GM21515 (cell line): ENCODE results near the gene TSSC4.
"Not testable (repeated sequence)": the region's sequence is repeated elsewhere in the genome, so short reads cannot be mapped to it uniquely, and the experiment has no call there.

Experiments used
- ATAC-seq: cut with Tn5 transposase; IDR thresholded peaks from one replicate; pipeline ENCODE4 v1.9.1; 2021; ENCODE audit not compliant: unreplicated experiment

TSSC4 gene

DNA sequence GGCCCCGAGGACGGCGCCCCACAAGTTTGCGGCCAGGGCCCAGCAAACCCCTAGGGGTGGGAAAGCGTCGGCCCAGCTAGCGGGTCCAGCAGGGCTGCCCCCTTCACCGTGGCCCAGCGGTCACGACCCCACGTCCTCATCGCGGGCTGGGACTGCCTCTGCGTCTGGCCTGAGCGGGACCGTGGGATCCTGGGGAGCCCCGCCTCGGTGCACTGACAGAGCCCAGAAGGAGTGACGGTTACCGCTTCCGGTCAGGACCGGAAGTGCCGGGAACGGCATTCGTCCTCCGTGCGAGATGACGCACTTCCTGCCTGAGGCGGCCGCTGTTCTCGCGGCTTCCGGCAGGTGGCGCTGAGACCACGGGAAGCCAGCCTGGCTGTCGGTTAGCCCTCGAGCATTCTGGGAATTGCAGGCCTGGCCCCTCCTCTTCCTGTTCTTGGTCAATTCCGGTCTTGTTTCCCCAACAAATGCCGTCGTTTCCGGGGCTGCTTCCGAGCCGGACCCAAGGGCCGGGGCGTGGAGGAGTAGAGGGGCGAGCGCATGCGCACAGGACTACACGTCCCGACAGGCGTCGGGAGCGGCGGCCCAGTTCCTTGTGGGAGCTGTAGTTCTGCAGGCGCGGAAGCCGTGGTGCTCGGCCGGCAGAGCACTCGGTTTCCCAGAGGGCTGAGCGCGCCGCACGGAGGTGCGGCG lies at the start of gene TSSC4:
Gene TSSC4 (plus strand): TSS at position 682 of the 693 bp plus-strand sequence. CDS start 1,884 bp downstream, outside the sequence.
- peak; percentile 75 for ATAC-seq

DNA sequence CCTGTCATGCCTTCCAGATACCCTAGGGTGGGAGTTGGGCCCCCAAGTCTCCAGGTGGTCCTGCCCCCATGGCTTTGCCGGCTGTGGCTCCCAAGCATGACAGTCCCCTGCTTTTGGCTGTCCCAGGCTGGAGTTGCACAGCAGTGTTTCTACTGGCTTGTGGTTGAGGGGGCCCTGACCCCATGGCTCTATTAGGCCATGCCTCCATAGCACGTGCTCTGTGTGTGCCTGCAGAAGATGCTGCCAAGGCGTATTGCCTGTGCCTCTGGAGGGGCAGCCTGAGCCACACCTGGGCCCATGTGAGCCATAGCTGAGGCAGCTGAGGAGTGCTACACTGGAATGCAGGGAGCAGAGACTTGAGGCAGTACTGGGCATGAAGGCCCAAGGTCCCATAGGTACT lies 48.8 kb upstream of the TSSC4 start:
- ATAC-seq, result no peak

DNA sequence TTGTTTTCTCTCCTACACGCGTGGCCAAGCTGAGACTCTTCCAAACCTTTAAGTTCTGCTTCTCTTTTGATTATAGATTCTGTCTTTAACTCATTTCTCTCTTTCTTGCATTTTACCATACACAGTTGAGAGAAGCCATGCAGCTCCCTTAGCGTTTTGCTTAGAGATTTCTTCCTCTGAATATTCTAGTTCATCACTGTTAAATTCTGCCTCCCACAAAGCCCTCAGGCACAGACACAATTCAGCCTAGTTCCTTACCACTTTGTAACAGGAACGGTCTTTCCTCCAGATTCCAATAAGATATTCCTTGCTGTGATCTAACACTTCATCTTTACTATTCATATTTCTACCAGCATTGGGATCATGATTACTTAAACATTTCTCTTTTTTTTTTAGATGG lies 48.1 kb upstream of the TSSC4 start:
- no peak for ATAC-seq

DNA sequence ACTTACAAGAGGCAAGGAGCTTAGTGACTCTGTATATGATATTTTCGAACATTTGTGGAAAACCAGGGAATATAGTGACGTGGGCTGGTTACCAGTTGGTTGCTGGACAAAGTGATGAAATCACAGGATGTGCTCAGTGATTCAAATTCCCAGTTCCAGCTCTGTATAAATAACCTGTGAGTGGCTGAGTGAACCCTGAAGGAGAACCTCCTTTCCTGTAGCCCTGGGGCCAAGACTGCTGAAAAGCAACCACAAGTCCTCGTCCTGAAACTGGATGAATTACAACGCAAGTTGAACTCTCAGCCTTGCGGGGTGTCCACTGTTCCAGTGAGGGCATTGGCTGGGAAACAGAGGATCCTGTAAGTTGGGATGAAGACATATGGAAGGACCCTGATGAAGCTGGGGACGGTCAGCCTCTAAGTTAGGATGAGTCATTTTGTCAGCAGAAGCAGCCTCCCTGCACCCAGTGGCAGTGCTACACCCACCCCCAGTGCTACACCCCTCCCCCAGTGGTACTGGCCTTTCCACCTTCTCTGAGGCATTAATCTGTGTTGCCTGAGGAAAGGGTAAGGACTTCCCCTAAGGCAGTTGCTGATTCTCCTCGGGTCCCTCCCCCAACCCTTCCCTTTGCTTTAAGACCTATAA lies 45.4 kb upstream of the TSSC4 start:
- ATAC-seq, result no peak

DNA sequence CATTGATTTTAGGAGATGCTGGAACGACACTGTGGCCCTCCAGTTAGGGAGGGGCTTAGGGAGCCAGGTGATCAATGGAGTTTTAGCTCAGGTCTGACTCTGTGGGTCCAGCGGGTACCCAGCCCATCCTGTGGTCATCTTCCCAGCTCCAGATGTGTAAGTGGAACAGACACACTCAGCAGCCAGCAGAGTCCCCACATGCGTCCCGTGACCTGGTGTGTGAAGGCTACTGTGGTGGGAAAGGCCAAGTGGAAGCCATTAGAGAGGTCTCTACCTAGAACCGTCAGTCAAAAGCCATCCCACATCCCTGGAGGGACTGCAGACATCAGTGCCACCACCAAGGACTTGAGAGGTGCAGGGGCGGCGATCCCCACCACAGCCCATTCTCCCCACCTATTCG lies 43.3 kb upstream of the TSSC4 start:
- no peak for ATAC-seq

DNA sequence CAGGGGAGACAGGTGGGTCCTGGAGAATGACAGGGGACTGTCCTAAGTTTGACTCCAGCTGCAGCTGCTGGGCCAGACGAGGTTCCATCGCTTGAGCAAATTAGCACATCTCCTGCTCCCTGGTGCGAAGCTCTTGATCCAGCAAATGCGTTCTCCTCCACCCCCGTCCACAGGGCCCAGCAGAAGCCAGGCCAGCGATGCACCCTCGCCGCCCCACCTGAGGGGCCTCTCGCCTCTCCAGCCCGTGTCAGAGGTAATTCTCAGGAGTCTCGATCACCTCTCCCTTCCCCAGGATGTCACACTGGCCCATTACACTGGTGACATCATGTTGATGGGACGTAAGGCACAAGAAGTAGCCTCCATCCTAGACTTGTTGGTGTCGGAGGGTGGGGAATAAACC lies 42.9 kb upstream of the TSSC4 start:
- not testable (repeated sequence) for ATAC-seq

DNA sequence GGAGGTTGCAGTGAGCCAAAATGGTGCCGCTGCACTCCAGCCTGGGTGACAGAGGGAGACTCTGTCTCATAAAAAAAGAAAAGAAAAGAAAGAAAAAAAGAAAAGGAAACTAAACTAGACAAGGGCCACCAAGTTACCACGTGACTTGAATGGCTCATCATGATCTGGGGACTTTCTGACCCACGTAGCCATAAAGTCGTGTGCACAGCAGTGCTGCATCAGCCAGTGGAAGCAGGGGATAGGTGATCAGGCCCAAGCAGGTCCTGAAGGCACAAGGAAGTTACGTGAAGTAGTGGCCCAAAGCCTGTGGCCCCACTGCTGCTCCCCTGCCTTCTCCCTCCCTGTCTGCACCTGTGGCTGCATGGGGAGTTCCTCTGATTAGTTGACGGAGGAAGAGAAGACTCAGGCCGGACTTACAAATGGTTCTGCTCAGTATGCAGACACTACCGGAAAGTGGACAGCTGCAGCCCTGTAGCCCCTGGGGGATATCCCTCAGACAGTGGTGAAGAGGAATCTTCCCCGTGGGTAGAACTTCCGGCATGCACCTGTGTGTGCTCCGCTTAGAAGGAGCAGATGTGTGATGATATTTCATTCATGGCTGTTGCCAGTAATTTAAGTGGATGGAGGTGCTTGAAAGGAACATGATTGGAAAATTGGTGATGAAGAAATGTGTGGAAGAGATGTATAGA lies 41.7 kb upstream of the TSSC4 start:
- ATAC-seq, result no peak

DNA sequence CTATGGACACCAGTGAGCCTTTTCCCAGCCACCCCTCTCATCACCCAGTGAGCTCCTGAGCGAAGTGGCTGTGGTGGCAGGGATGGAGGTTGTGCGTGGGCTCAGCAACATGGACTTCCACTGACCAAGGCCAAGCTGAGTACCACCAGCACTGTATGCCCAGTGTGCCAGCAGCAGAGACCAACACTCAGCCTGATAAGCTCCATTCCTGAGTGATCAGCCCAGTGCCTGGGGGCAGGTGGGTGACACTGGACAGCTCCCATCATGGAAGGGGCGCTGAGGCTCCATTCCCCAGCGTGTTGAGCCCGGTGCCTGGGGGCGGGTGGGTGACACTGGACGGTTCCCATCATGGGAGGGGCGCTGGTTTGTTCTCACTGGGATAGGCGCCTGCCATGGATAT lies 41.0 kb upstream of the TSSC4 start:
- ATAC-seq, result no peak

DNA sequence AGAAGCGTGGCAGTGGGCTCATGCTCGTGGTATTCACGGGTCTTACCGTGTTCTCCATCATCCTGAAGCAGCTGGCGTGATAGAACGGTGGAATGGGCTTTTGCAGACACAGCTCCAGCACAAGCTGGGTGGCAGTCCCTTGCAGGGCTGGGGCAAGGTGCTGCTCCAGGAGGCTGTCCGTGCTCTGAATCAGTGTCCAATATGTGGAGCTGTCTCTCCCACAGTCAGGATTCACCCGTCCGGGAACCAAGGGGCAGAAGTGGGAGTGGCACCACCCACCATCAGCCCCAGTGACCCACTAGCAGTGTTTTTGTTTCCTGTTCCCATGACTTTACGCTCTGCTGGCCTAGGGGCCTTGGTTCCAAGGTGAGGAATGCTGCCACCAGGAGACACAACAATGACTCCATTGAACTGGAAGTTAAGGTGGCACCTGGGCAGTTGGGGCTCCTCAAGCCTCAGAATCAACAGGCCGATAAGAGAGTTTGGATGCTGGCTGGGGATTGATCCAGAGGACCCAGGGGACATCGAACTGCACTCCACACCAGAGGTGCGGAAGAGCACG lies 40.4 kb upstream of the TSSC4 start:
- ATAC-seq, result no peak

DNA sequence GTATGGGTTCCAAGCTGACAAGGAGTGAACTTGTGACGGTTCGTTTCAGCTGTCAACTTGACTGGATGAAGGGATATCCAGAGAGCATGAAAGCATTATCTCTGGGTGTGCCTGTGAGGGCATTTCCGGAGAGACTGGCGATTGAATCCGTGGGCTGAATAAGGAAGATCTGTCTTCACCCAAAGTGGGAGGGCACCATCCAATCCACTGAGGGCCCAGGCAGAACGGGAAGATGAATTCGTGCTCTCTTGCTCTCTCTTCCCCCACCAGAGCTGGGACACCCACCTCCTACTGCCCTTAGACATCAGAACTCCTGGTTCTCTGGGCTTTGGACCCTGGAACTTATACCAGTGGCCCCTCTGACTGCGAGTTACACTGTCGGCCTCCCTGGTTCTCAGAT lies 39.0 kb upstream of the TSSC4 start:
- ATAC-seq, result no peak

DNA sequence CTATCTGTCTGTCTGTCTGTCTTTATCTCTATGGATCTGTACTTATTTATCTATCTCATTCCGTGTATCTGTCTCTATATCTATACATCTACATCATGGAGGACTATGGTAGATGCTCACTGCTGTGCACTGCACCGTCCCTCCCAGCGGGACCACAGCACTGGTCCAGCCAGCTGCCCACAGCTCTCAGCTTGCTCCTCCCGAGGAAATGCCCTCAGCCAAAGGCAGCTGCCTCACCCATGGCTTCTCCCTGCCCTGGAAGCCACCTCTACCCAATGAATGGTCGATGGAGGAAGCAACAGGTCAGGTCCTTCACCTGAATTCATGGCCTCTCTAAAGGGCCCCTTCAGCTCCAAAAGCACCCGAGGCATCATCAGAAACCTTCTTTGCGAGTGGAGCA lies 38.1 kb upstream of the TSSC4 start:
- ATAC-seq, result no peak

DNA sequence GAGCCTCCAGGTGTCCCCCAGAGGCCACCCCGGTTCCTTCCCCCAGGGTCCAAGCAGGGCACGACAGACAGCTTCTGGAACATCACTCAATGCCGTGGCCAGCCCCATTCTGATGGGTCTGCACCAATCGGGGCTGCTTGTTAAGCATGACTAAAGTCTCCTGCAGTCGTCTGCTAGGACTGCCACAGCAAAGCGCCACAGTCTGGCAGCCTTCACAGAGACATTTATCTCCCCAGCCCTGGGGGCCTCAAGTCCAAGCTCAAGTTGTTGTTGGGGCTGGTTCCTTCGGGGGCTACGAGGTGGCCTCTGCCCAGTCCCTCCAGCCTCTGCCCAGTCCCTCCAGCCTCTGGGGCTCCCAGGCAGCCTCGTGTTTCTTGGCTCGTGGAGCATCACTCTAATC lies 37.4 kb upstream of the TSSC4 start:
- ATAC-seq, result no peak

DNA sequence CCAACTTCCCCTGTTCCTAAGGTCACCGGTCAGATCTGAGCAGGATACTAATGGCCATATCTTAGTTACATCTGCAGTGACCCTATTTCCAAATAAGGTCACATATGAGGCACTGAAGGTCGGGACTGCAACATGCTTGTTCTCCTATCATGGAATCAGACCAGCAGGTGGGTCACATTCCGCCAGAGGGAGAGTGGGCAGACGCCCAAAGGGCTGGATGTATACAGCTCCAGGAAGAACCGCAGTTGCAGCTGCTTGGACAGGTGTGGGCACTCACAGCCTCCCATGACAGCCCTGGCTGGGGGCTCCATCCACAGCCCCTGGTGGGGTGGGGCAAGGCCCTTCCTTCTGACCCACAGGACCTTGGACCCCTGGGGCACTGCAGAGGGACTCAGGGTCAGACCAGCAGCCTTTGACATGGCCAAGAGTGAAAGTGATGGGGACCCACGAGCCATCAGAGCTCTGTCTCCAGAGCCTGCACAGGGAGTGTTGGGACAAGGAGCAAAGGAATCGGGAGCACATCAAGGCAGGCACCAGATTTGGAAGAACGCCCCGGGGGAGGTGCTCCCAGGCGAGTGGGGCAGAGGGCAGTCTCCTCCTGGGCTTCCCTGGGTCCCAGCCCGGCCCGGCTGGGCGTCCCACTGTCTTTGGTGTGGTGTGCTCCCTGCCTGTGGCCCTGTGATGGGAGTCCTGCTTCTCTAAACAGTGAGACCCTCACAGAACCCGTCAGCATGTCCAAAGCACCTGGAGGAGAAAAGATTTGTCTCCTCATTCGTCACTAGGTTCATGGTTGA lies 36.8 kb upstream of the TSSC4 start:
- no peak for ATAC-seq

DNA sequence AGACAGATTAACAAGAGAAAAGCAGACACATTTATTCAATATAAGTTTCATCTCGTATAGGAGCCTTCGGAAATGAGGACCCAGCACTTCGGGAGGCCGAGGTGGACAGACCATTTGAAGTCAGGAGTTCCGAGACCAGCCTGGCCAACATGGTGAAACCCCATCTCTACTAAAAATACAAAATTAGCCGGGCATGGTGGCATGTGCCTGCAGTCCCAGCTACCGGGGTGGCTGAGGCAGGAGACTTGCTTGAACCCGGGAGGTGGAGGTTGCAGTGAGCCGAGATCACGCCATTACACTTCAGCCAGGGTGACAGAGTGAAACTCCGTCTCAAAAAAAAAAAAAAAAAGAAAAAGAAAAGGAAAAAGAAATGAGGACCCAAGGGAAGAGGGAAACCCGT lies 36.2 kb upstream of the TSSC4 start:
- not testable (repeated sequence) for ATAC-seq

DNA sequence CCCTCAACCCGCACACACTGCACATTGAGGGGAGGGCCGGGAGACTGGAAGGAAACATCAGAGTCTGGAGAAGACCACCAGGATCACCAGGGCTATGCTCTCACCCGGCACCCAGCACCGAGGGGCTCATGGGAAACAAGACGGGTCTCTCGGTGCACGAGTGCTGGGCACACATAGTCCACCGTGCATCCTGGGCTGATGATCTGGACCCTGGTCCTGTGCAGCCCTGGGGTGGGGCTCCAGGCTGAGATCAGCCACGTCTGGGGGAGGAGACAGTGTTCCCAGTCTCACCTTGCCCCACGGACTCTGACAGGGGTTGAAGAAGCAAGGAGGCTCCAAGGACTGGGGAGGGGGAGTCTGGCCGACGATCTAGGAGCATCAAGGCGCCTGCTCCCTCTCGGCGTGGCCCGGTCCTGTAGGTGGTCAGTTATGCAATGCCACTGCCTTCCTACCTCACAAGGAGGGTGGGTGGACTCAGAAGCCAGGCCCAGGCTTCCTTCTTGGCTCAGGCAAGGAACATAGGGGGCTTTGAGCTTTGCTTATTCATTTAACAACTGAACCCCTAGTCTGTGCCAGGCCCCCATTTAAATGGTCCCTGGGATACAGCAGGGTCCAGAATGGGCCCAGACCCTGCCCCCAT lies 34.9 kb upstream of the TSSC4 start:
- no peak for ATAC-seq

DNA sequence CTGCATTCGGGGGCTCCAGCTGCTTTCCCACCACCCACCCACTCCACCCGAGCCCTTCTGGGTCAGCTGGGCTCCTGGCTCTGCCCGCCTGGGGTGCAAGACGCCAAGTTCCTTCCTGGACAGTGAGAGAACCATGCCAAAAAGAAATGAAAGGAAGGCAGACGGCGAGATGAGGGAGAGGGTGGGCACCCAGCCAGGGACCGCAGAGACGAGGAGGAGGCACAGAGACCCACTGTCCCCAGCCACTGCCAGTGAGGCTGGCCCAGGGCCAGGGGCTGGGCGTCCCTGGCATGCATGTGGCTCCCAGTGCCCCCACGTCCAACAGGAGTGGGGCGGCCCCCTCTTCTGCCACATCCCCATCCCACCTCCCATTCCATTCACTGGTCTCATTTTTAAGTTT lies 34.3 kb upstream of the TSSC4 start:
- no peak for ATAC-seq

DNA sequence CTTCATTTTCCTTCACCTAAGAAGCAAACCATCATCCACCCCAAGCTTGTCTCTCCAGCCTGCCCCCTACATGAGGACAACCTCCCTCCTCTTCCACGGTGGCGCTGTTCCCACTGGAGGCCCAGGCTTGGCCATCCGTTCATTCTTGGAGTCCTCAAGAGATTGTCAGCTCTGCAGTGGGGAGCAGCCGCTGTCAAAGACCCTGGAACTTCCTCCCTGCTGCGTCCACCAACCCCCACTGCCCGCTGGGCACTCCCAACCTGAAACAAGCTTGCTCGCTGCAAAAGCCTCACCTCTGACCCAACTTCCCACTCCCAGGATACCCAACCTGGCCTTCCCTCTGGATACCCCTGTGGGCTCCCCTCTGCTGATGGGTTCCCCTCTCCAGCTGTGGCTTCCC lies 33.8 kb upstream of the TSSC4 start:
- no peak for ATAC-seq

DNA sequence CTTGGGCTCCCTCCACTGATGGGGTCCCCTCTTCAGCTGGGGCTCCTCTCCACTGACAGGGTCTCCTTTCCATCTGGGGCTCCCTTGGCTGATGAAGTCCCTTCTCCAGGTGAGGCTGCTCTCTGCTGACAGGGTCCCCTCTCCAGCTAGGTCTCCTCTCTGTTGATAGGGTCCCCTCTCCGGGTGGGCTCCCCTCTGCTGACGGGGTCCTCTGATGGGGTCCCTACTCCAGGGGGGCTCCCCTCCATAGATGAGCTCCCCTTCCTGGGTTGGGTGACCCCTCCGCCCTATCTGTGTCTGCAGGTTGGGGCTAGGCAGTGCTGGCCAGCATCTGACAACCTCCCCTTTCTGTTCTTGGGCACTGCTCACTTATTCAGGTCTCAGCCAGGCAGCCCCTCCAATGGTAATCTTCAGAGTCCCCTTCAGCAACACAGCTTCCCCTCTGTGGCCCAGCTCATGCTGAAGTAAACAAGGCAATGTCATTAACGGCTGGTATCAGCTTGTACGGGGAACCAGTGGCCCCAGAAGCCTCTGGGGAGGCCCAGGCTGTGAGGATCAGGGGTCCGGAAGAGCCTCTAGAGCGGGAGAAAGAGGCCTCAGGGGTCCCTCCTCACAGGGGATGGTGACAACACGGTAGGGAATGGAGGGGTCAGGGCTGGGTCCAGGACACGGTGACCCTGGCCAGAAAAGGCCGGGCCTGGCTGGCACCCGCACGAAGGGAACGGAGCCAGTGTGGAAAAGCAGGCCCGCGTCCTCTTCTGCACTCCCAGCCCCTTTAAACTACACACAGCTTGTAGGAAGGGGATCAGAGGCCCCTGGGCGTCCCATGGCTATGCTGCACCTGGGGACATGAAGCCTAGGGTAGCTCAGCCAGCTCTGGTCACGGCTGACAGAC lies 33.0 kb upstream of the TSSC4 start:
- ATAC-seq, result no peak

DNA sequence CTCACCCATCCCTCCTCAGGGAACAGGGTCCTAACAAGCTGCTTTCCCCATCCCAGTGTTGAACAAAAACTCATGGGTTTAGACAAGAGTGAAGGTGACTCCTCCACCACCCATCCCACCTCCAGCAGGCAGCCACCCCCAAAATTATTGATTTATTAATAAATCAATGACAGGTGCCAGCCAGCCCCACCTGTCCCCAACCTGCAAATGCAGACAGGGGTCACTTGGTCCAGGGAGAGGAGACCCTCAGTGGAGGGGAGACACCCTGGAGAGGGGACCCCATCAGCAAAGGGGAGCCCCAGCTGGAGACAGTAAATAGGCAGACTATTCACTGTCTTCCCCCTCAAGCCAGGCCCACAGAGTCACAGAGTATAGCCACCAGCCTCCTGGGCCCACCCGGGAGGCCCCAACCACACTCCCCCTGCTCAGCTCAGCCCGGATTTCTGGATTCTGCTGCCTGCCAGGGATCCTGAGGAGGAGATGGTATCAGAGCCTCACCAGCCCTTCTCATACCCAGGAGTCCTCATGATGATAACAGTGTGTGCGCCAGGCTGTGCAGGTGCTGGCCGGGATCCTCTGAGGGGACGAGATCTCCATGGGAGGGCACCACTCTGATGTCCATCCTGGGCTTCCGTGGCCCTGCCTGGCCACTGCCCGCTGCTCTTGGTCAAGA lies 32.2 kb upstream of the TSSC4 start:
- no peak for ATAC-seq
